IMR-90 (cell line): Measurements from ENCODE around the gene ZBTB45. TPM values are rescaled to one million over a fixed set of nuclear protein-coding genes. Genes with fewer than 3 reads are reported as not detected.

Experiments
- ATAC-seq: fragments of 200-7000 bp; cut with Tn5 transposase; 2 replicates; pipeline ENCODE4 v1.9.1; 2020; ENCODE audit warnings: low read depth, mild to moderate bottlenecking, moderate library complexity
- BruUV-seq: library from RNA; stranded (reverse); fragments of 400-500 nt; replicated peaks from 2 replicates; lab custom pipeline; 2021; lab: Mats Ljungman, UMichigan
- CTCF ChIA-PET: fragments of 300-600 bp; formaldehyde crosslinking; extraction: SDS; loops from one replicate; lab custom pipeline; 2021; ENCODE audit warnings: antibody characterized with exemption; lab: Yijun Ruan, JAX
- POLR2A ChIA-PET: fragments of 300-600 bp; sonication (Branson Sonifier 250); formaldehyde crosslinking; loops from one replicate; lab custom pipeline; 2022; ENCODE audit warnings: antibody characterized with exemption; ENCODE audit not compliant: unreplicated experiment; lab: Charles Lee
- DNase-seq: peaks from one replicate; pipeline ENCODE4 v3.0.0; 2013
- H2AFZ ChIP-seq: replicated peaks from 2 replicates; pipeline ENCODE3; 2013; ENCODE audit warnings: low read length, mild to moderate bottlenecking; ENCODE audit not compliant: poor library complexity
- H2AK5ac ChIP-seq: 2 replicates; pipeline ENCODE4 v1.6.1; 2013; ENCODE audit warnings: low read depth, low read length, inconsistent platforms
- H2AK9ac ChIP-seq: replicated peaks from 2 replicates; pipeline ENCODE3; 2013; ENCODE audit warnings: mild to moderate bottlenecking, low read depth, low read length, moderate library complexity; ENCODE audit not compliant: poor library complexity
- H2BK120ac ChIP-seq: 2 replicates; pipeline ENCODE4 v1.6.1; 2013; ENCODE audit warnings: low read depth, low read length, inconsistent platforms
- H2BK15ac ChIP-seq: 3 replicates; pipeline ENCODE4 v1.6.1; 2013; ENCODE audit warnings: low read depth, low read length, inconsistent platforms
- H2BK20ac ChIP-seq: 2 replicates; pipeline ENCODE4 v1.6.1; 2013; ENCODE audit warnings: low read depth, mild to moderate bottlenecking, inconsistent platforms, low read length, moderate library complexity
- H2BK5ac ChIP-seq: 2 replicates; pipeline ENCODE4 v1.6.1; 2013; ENCODE audit warnings: mild to moderate bottlenecking, low read depth, low read length, inconsistent platforms; ENCODE audit not compliant: poor library complexity, severe bottlenecking
- H3K14ac ChIP-seq: replicated peaks from 2 replicates; pipeline ENCODE4 v1.6.1; 2013; ENCODE audit warnings: low read depth, low read length, inconsistent platforms
- H3K18ac ChIP-seq: 2 replicates; pipeline ENCODE4 v1.6.1; 2013; ENCODE audit warnings: low read depth, low read length, control low read depth
- H3K23ac ChIP-seq: 2 replicates; pipeline ENCODE4 v1.6.1; 2013; ENCODE audit warnings: low read depth, low read length, inconsistent platforms
- H3K27ac ChIP-seq: 2 replicates; pipeline ENCODE4 v1.5.1; 2013; ENCODE audit warnings: mild to moderate bottlenecking, control low read depth, low read length; ENCODE audit not compliant: insufficient read depth
- H3K27me3 ChIP-seq: 2 replicates; pipeline ENCODE4 v1.6.1; 2013; ENCODE audit warnings: low read length; ENCODE audit not compliant: control insufficient read depth, insufficient read depth
- H3K36me3 ChIP-seq: 2 replicates; pipeline ENCODE4 v1.6.1; 2013; ENCODE audit warnings: low read length, mixed read lengths; ENCODE audit not compliant: control insufficient read depth, insufficient read depth
- H3K4ac ChIP-seq: 2 replicates; pipeline ENCODE4 v1.6.1; 2013; ENCODE audit warnings: low read depth, low read length, inconsistent platforms
- H3K4me1 ChIP-seq: 2 replicates; pipeline ENCODE4 v1.6.1; 2013; ENCODE audit warnings: low read length, mixed read lengths; ENCODE audit not compliant: control insufficient read depth, insufficient read depth
- H3K4me2 ChIP-seq: 2 replicates; pipeline ENCODE4 v1.6.1; 2013; ENCODE audit warnings: low read depth, mild to moderate bottlenecking, control low read depth, low read length, moderate library complexity
- H3K4me3 ChIP-seq: 2 replicates; pipeline ENCODE4 v1.5.1; 2013; ENCODE audit warnings: low read depth, mild to moderate bottlenecking, control low read depth, low read length, moderate library complexity; ENCODE audit not compliant: insufficient read depth
- H3K56ac ChIP-seq: 2 replicates; pipeline ENCODE4 v1.6.1; 2013; ENCODE audit warnings: low read length, inconsistent platforms; ENCODE audit not compliant: insufficient read depth; ENCODE audit errors: extremely low read depth
- H3K79me1 ChIP-seq, 2 experiments: 2 replicates each; pipeline ENCODE4 v1.6.1; 2013; ENCODE audit warnings: low read length in 2 of 2, inconsistent platforms in 1 of 2, low read depth in 1 of 2
- H3K9ac ChIP-seq: 2 replicates; pipeline ENCODE4 v1.6.1; 2013; ENCODE audit warnings: low read depth, low read length, control low read depth
- H3K9me1 ChIP-seq: 2 replicates; pipeline ENCODE4 v1.6.1; 2013; ENCODE audit warnings: low read length, inconsistent platforms; ENCODE audit not compliant: insufficient read depth
- H3K9me3 ChIP-seq: 2 replicates; pipeline ENCODE4 v1.6.1; 2013; ENCODE audit warnings: low read length; ENCODE audit not compliant: control insufficient read depth, insufficient read depth
- H4K20me1 ChIP-seq: 2 replicates; pipeline ENCODE4 v1.6.1; 2013; ENCODE audit warnings: low read length, inconsistent platforms; ENCODE audit not compliant: insufficient read depth
- H4K5ac ChIP-seq: 2 replicates; pipeline ENCODE4 v1.6.1; 2013; ENCODE audit warnings: mild to moderate bottlenecking, low read depth, low read length, control low read depth
- H4K8ac ChIP-seq, 2 experiments: 2 replicates each; pipeline ENCODE4 v1.6.1; 2013; ENCODE audit warnings: low read depth in 2 of 2, low read length in 2 of 2, control low read depth in 1 of 2, inconsistent platforms in 1 of 2
- H4K91ac ChIP-seq: 2 replicates; pipeline ENCODE4 v1.6.1; 2013; ENCODE audit warnings: low read depth, low read length, inconsistent platforms; ENCODE audit not compliant: insufficient read depth
- CTCF ChIP-seq: conservative IDR thresholded peaks from 2 replicates; pipeline ENCODE4 v1.5.1; 2012; ENCODE audit warnings: mild to moderate bottlenecking, low read depth, low read length, improper control_type of control experiment
- MAZ ChIP-seq: IDR thresholded peaks from 2 replicates; pipeline ENCODE4 v1.6.1; 2012; ENCODE audit warnings: low read depth, mild to moderate bottlenecking, low read length, improper control_type of control experiment, moderate library complexity, borderline replicate concordance
- RCOR1 ChIP-seq: IDR thresholded peaks from 2 replicates; pipeline ENCODE4 v1.6.1; 2012; ENCODE audit warnings: mild to moderate bottlenecking, low read length, improper control_type of control experiment; ENCODE audit not compliant: insufficient replicate concordance
- WGBS, 2 experiments: methylation state at CpG; one replicate each; pipeline versions ENCODE4 v1.1.5 to v1.1.7; 2013; ENCODE audit warnings: missing lambda C conversion rate in 2 of 2; ENCODE audit not compliant: insufficient read length in 1 of 2; ENCODE audit errors: extremely low coverage in 2 of 2; 5-methylcytosine and 5-hydroxymethylcytosine counted together
- dilution Hi-C: fragments of 300-500 bp; cut with HindIII; formaldehyde crosslinking; loops from one replicate; pipeline ENCODE4 v1.14.3; 2018; ENCODE audit warnings: low sequenced_read_pairs; ENCODE audit not compliant: unreplicated experiment
- in situ Hi-C: fragments of 300-500 bp; cut with MboI; formaldehyde crosslinking; loops from 3 replicates; pipeline ENCODE4 v1.14.3; 2019; ENCODE audit warnings: low sequenced_read_pairs, inconsistent platforms, mixed read lengths
- intact Hi-C: fragments of 100-400 bp; cut with micrococcal nuclease; formaldehyde crosslinking; loops from 2 replicates; pipeline ENCODE4 v1.10.0; 2022
- polyA plus RNA-seq, 3 experiments: library from polyadenylated mRNA; depleted of rRNA; stranded (reverse); fragments of >200 nt; gene quantifications; 2 replicates each; pipeline ENCODE4 v1.2.3, GENCODE V29; 2012; ENCODE audit warnings: low replicate concordance in 1 of 3
- total RNA-seq: library from RNA; depleted of rRNA; stranded (reverse); fragments of >200 nt; gene quantifications from 2 replicates; pipeline ENCODE4 v1.2.3, GENCODE V29; 2012

Gene ZBTB45
- total and polyA plus RNA-seq, 2 of the 4 experiments (the other 2 are of a cell fraction) = 1.4 to 9.7 TPM

- H3K27ac ChIP-seq = no peak overlapping the region
- peaks cover 8% of the 10 kb centered on the region for H3K9me1 ChIP-seq
- no peak overlapping the region for H3K23ac ChIP-seq
- H4K8ac ChIP-seq = no peak overlapping the region; a peak in 1 of 4 replicates
- no peak overlapping the region for H3K4ac ChIP-seq
- POLR2A ChIA-PET = no interaction called here
- dilution Hi-C loops (no loop called here), intact Hi-C loops (no loop called here), in situ Hi-C loops (no loop called here)
- no peak overlapping the region for H4K5ac ChIP-seq
- H2BK20ac ChIP-seq = no peak overlapping the region
- H2BK15ac ChIP-seq = no peak overlapping the region; the same call in 2 of the 3 replicates
- no peak overlapping the region for H2BK5ac ChIP-seq
- H2AFZ ChIP-seq = no peak overlapping the region
- H2AK9ac ChIP-seq = no peak overlapping the region
- no peak overlapping the region for H2BK120ac ChIP-seq
- BruUV-seq = no TSS peak
- H4K20me1 ChIP-seq = peaks cover 17% of the 10 kb centered on the region
- no peak overlapping the region for H3K18ac ChIP-seq
- H3K4me1 ChIP-seq = peaks cover 4% of the 10 kb centered on the region
- H3K36me3 ChIP-seq = peaks cover 20% of the 10 kb centered on the region
- no peak overlapping the region for H3K4me2 ChIP-seq
- no peak for TF ChIP-seq CTCF
- TF ChIP-seq MAZ = no peak
- no peak for TF ChIP-seq RCOR1
- CTCF ChIA-PET = no interaction called here
- no peak overlapping the region for H3K56ac ChIP-seq
- WGBS, 2 experiments = 90% methylated on average over 4 of the region's 10 CpGs; no CpG with 5 or more reads in 1 of the 2 experiments
- H3K4me3 ChIP-seq = no peak overlapping the region
- H4K91ac ChIP-seq = no peak overlapping the region
- H3K9me3 ChIP-seq = no peaks in the 10 kb centered on the region
- no peak overlapping the region for H2AK5ac ChIP-seq
- H3K14ac ChIP-seq = no peak overlapping the region
- H3K9ac ChIP-seq = no peak overlapping the region
- no peak for ATAC-seq
- no peaks in the 10 kb centered on the region for H3K27me3 ChIP-seq
- H3K79me1 ChIP-seq = peaks cover 4 to 51% of the 10 kb centered on the region in 2 experiments; a peak in 3 of 4 replicates
- DNase-seq = no peak
Observed at GRCh38 chr19:58513213-58513693, 6.4 kb downstream of the ZBTB45 start.
